Ramos (cell line): ENCODE data around the gene ABCB6.

Source experiments
- in situ Hi-C: fragments of 300-500 bp; cut with MboI; formaldehyde crosslinking; loops from one replicate; pipeline ENCODE4 v1.14.3; 2022; ENCODE audit warnings: low sequenced_read_pairs; ENCODE audit not compliant: unreplicated experiment

The ABCB6 gene

DNA sequence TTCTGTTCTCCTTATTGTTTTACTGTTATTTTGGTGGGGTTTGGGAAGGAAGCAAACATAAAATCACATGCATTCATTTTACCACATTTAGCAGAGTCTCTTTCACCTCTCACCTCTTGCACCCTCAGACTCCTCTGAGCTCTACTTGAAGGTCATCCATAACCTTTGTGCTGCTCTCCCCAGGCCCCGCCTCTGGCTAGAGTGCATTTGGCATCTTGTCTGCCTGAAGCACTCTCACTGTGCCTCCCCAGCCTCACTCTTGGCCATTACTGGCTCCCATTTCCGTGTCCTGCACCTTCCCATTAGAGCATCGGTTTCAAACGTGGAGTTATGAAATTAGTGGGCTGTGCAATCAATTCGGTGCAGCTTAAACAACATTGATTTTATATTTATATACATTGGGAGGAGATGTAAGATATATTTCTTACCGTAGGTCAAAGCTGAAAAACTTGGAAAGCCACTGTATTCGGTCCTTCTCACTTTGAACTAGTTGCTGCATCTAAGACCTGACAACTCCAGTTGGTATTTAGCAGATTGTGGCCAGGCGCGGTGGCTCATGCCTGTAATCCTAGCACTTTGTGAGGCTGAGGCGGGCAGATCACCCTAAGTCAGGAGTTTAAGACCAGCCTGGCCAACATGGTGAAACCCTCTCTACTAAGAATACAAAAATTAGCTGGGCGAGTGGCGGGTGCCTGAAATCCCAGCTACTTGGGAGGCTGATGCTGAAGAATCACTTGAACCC is 19.1 kb downstream of the ABCB6 start:
- in situ Hi-C loops, result no loop called here

DNA sequence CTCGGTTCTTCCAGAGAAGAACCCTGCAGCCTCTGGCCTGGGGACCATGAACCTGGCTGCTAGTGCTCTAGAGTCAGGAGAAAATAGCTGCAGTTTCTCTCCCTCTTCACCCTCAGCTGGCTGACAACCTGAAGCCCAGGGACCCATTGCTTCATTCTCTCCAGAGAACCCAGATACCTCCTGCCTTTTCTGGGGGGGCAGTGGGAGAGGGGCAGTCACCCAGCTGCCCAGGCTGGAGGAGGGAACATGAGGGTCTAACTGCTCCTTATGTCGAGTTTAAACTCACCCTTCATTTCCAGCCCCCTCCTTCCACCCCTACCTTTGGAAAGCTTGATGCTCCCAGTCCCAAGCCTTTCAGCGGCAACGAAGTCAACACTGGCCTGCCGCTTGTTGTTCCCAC is 19.8 kb downstream of the ABCB6 start:
- in situ Hi-C loops, result no loop called here

GRCh38 chr2:219197388-219197787 is 21.4 kb downstream of the ABCB6 start:
- in situ Hi-C loops, result no loop called here

DNA sequence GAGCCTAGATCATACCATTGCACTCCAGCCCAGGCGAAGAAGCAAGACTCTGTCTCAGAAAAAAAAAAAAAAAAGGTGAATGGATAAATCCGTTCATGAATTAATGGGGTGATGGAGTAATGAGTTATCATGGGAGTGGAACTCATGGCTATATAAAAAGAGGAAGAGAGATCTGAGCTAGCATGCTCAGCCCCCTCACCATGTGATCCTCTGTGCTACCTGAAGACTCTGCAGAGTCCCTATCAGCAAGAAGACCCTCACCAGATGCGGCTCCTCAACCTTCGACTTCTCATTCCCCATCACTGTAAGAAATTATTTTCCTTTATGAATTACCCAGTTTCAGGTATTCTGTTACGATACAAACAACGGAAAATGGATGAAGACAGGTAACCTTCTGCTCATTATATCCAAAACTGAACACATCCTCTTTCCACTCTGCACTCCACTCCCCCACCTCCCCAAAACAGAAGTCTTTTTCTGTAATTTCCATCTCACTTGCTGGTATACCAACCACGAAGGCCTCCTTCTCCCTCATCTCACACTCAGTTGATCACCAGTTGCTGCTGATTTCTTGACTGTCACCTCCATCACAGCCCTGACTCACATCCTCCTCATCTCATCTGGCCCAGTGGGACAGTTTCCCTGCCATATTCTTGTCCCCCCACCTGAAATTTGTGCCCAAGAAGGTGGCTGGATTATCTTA is 31.9 kb downstream of the ABCB6 start:
- in situ Hi-C loops, result no loop called here

DNA sequence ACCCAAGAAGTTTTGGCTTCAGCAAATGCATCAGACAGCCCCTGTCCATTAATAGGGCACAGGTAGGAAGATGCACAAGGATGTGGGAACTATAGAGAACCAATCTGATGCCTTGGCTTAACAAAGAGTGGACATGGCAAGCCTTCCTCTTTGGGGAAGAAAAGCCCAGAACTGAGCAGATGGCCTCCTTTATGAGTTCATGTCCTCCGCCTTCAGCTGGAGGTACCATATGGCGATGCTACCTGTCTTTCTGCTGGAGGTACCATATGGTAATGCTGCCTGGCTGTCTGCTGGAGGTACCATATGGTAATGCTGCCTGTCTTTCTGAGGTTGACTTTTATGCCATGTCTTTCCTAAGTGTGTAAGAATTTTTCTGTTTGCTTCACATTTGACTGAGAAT is 34.6 kb downstream of the ABCB6 start:
- in situ Hi-C loops, result no loop called here

- in situ Hi-C loops, result no loop called here
Measured at GRCh38 chr2:219183151-219183772, 35.5 kb downstream of the ABCB6 start.

DNA sequence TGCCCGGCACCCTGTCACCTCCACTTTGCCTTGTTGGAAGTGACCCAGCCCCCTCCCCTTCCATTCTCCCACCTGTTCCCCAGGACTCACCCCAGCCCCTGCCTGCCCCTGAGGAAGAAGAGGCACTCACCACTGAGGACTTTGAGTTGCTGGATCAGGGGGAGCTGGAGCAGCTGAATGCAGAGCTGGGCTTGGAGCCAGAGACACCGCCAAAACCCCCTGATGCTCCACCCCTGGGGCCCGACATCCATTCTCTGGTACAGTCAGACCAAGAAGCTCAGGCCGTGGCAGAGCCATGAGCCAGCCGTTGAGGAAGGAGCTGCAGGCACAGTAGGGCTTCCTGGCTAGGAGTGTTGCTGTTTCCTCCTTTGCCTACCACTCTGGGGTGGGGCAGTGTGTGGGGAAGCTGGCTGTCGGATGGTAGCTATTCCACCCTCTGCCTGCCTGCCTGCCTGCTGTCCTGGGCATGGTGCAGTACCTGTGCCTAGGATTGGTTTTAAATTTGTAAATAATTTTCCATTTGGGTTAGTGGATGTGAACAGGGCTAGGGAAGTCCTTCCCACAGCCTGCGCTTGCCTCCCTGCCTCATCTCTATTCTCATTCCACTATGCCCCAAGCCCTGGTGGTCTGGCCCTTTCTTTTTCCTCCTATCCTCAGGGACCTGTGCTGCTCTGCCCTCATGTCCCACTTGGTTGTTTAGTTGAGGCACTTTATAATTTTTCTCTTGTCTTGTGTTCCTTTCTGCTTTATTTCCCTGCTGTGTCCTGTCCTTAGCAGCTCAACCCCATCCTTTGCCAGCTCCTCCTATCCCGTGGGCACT is 36.2 kb downstream of the ABCB6 start:
- in situ Hi-C loops, result no loop called here

DNA sequence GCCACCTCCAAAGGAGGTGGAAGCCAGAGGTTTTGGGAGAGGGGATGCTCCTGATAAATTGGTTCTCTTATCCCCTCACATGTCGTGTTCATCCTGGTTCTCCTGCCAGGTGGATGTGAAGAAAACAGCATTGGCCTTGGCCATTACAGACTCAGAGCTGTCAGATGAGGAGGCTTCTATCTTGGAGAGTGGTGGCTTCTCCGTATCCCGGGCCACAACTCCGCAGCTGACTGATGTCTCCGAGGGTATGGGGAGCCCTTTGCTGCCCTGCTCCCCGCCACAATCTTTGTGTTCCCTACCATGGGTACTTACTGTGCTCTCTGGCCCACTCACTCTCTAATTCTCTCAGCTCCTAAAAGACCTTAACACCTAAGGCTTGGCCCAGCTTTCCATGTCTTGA is 37.2 kb downstream of the ABCB6 start:
- in situ Hi-C loops, result no loop called here

GRCh38 chr2:219180961-219181360 is 37.8 kb downstream of the ABCB6 start:
- in situ Hi-C loops, result no loop called here

GRCh38 chr2:219179601-219180465 is 38.9 kb downstream of the ABCB6 start:
- in situ Hi-C loops, result no loop called here

- in situ Hi-C loops, result no loop called here
Measured at GRCh38 chr2:219178377-219179175, 40.2 kb downstream of the ABCB6 start.

GRCh38 chr2:219177552-219178376 is 41.0 kb downstream of the ABCB6 start, which contains the start of gene RETREG2:
RETREG2 (plus strand) TSS chr2:219178275; CDS start chr2:219178353, 78 bp downstream.
- in situ Hi-C loops, result no loop called here

DNA sequence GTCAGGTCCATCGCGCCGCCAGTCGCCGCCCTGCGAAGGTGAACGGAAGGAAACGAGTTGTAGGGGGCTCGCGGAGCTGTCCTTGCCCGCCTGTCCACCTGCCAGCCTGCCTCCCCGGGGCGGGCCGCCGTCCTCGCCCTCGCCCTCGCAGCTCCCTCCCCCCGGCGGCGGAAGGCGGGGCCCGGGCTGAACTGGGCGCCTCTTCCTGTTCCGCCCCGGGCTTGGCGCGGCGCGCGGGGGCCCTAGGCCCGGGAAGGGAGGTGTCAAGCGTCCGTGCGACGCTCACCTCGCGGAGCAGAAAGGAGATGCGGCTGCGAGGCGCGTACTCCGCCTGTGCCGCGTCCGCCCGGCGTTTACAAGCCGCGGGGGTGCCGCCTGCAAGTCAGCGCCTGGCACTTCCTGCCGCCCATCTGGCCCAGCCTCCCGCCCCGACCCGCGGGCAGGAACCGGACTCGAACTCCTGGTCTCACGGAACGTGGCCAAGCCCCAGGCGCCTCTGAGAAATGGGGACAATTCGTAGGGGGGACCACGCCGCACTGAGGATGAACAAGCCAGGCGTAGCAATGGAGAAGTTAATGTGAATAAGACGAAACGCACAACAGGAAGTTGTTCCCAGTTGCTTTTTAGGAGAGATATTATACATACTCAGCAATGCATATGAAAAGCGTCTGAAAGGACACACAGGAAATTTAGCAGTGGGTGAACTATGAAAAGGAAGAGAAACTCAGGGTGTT is 41.8 kb downstream of the ABCB6 start, which contains the start of gene CNPPD1:
TSS of gene CNPPD1 (minus strand) at position 108 of the 734 bp plus-strand sequence. CDS start at position 11, 97 bp downstream.
- in situ Hi-C loops, result no loop called here

DNA sequence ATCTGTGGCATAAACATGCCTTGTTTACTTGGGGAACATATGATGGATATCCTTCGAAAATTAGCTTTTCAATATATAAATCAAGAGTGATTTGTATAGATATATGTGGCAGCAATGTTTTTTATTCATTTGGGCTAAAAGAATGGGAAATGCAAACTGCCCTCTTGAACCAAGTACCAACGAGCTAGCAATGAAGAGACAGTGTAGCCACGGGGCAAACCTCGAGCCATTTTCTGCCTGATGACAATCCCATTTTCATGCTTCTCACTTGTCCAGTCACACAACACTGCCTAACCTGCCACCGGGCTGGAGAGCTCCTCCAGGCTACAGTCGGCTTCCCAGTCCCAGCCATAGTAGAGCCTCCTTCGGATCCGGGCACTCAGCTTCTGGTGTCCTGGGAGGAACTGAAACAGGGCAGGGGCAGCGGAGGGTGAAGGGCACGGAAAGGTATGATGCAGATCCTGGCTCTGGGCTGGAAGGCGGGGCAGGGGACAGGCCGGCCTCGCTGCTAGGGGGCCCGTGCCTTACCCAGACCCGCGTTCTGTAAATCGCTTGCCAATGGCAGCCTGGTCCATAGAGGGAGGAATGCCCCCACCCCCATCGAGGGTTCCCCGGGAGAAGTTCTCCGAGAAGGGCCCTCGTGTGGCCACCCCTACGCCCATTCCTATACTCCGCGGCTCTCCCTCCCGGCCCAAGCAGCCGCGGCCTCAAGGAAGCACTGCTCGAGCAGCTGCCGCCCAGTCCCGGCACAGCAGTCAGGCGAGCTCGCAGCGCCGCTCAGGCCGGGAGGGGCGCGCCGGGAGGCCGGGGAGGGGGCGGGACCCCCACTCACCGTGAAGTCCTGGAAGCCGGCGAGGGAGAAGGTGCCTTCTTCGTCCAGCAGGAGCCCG is 42.6 kb downstream of the ABCB6 start:
- in situ Hi-C loops, result no loop called here

- in situ Hi-C loops, result no loop called here
Measured at GRCh38 chr2:219175486-219175885, 43.3 kb downstream of the ABCB6 start.

DNA sequence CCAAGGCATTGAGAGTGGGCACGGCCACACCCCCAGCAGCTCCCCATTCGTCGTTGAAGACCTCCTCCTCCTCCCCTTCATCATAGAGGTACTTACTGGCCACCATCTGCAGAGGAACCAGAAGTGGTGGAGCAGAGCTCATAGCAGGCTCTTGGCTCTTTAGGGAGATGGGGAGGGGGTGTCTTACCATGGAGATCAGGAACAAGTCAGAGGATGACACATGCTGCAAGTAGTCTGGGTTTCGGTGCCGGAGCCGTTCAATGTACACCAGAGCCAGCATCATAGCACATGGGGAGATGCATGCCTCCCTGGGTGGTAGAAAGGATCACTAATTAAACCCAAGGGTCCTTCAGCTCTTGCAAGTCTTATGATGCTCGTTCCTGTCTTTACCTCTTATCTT is 44.0 kb downstream of the ABCB6 start:
- in situ Hi-C loops, result loop anchor here (5.0 kb wide), 1 partner anchor 32 kb away; the partner anchor contains the start of gene ZFAND2B
